ENCODE data around the gene MAP2K2. TPM values are rescaled to one million over a fixed set of nuclear protein-coding genes. Genes with fewer than 3 reads are reported as not detected.
"Not testable (repeated sequence)": the region's sequence is repeated elsewhere in the genome, so short reads cannot be mapped to it uniquely, and the experiment has no call there.

The MAP2K2 gene
- total RNA-seq, 2 experiments from 2014 or later: 128 to 129 TPM

DNA sequence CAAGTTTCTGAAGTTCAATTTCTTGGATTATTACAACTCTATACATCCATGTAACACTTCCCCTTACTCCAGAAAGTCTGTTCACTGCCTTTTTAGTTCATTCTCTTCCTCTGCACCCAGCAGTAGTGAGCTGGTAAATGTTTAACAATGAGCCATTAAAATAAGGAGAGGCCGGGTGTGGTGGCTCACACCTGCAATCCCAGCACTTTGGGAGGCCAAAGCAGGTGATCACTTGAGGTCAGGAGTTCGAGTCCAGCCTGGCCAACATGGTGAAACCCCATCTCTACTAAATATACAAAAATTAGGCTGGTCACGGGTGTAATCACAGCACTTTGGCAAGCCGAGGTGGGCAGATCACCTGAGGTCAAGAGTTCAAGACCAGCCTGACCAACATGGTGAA is 3.4 kb upstream of the MAP2K2 start:
- CTCF ChIA-PET: interaction anchor here (3.8 kb wide), 1 partner anchor 13 kb away, joined by 20 read pairs; no protein-coding TSS in a partner anchor
- H3K9me3 Mint-ChIP-seq, DNase-seq, POLR2A ChIA-PET, H3K27ac Mint-ChIP-seq, H3K4me3 Mint-ChIP-seq, H3K27me3 Mint-ChIP-seq, H3K36me3 Mint-ChIP-seq: not testable (repeated sequence)
- peaks cover 14% of the 10 kb centered on the region for H3K4me1 Mint-ChIP-seq (ENCODE audit: low read depth)
- intact Hi-C loops (cut with micrococcal nuclease): loop anchor here (10.0 kb wide), 1 partner anchor 57 kb away; the partner anchor contains the start of genes ANKRD24 and SIRT6

DNA sequence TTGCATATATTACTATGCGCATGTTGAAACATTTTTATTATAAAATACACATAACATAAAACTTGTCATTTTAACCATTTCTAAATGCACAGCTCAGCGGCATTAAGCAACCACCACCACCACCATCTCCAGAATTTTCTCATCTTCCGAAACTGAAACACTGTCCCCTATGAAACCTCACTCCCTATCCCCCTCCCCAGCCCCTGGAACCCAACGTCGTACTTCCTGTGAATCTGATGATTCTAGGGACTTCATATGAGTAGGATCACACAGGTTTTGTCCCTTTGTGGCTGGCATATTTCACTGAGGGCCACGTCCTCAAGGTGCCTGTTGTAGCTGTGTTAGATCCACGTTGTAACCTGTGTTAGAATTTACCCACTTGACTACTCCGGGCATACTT is 716 bp upstream of the MAP2K2 start:
- CTCF ChIA-PET: interaction anchor here (1.7 kb wide), 1 partner anchor 15 kb away, joined by 8 read pairs; no protein-coding TSS in a partner anchor
- peak overlapping the region; percentile 45 for H3K27ac Mint-ChIP-seq
- no peaks in the 10 kb centered on the region for H3K9me3 Mint-ChIP-seq
- POLR2A ChIA-PET: no interaction called here
- peaks cover 21% of the 10 kb centered on the region for H3K4me1 Mint-ChIP-seq (ENCODE audit: low read depth)
- no peaks in the 10 kb centered on the region for H3K27me3 Mint-ChIP-seq
- H3K4me3 Mint-ChIP-seq: peak overlapping the region; percentile 61
- DNase-seq: peak; percentile 29
- intact Hi-C loops (cut with micrococcal nuclease): loop anchor here (5.0 to 10.0 kb wide), 3 partner anchors 60 to 137 kb away; partner anchors contain the start of genes ANKRD24, EEF2, PIAS4 and SIRT6
- no peaks in the 10 kb centered on the region for H3K36me3 Mint-ChIP-seq

DNA sequence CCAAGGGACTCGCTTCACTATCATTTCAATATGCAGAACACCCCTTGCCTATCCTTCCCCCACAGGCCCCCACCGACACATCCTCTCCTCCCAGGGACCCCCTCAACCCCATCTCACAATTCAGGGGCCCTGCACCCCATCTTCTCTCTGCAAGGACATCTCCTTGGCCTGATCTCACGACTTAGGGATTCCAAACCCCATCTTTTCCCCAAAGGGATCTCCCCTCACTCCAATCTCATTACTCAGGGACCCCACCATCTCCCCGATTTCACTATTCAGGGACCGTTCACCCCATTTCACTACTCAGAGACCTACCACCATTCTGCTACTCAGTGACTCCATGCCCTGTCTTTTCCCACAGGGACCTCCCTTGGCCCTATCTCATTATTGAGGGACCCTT is 1.4 kb downstream of the MAP2K2 start:
- Mint-ChIP-seq H3K4me3 (peak overlapping the region; percentile 86), H3K27me3 (no peaks in the 10 kb centered on the region), H3K4me1 (ENCODE audit: low read depth) (peaks cover 23% of the 10 kb centered on the region), H3K27ac (peak overlapping the region; percentile 82), H3K9me3 (no peaks in the 10 kb centered on the region), H3K36me3 (peaks cover 3% of the 10 kb centered on the region)
- no peak for DNase-seq
- CTCF ChIA-PET: no interaction called here
- POLR2A ChIA-PET: interaction anchor here (0.6 kb wide), 1 partner anchor 339 kb away, joined by 3 read pairs; no protein-coding TSS in a partner anchor
- intact Hi-C loops (cut with micrococcal nuclease): loop anchor here (5.0 to 10.0 kb wide), 3 partner anchors 62 to 135 kb away; partner anchors contain the start of genes ANKRD24, EEF2, PIAS4 and SIRT6

DNA sequence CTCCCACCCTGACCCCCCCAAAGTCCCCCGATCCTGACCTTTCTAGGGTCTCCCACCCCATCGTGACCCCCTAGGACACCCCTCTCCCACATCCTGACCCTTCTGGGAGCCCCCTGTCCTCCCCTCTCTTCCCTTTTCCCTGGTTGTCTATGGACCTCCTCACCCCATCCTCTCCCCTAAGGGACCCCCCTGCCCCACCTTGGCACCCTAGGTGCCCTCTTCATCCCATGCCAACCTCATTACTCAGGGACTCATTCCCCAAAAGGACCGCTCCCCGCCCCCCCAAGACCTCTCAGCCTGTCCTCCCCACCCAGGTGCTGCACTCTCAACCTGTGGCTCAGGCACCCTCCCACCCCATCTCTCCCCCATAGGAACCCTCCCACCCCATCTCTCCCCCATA is 2.1 kb downstream of the MAP2K2 start:
- no peak overlapping the region for H3K4me3 Mint-ChIP-seq
- H3K4me1 Mint-ChIP-seq (ENCODE audit: low read depth): peaks cover 23% of the 10 kb centered on the region
- no peak for DNase-seq
- no peaks in the 10 kb centered on the region for H3K9me3 Mint-ChIP-seq
- H3K36me3 Mint-ChIP-seq: peaks cover 5% of the 10 kb centered on the region
- intact Hi-C loops (cut with micrococcal nuclease): loop anchor here (5.0 to 10.0 kb wide), 3 partner anchors 63 to 135 kb away; partner anchors contain the start of genes ANKRD24, EEF2, PIAS4 and SIRT6
- POLR2A ChIA-PET: no interaction called here
- H3K27me3 Mint-ChIP-seq: no peaks in the 10 kb centered on the region
- no peak overlapping the region for H3K27ac Mint-ChIP-seq
- CTCF ChIA-PET: no interaction called here

DNA sequence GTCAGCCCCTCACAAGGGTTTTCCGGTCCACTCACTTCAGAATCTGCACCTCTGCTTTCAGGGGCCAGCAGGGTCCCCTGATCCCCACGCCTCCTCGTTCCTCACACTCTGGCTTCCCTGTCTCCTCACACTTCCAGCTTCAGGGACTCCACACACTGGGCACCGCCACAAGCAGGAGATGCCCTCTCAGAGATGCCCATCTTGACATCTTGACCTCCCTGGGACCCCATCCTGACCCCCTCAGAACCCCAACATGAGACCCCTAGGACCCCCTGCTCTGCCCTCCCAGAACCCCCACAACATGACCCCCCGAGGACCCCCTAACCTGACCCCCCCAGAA is 2.7 kb downstream of the MAP2K2 start:
- peaks cover 5% of the 10 kb centered on the region for H3K36me3 Mint-ChIP-seq
- ChIA-PET POLR2A (no interaction called here), CTCF (no interaction called here)
- intact Hi-C loops (cut with micrococcal nuclease): loop anchor here (5.0 to 10.0 kb wide), 3 partner anchors 64 to 134 kb away; partner anchors contain the start of genes ANKRD24, EEF2, PIAS4 and SIRT6
- no peak overlapping the region for H3K4me3 Mint-ChIP-seq
- H3K27ac Mint-ChIP-seq: no peak overlapping the region
- H3K4me1 Mint-ChIP-seq (ENCODE audit: low read depth): peaks cover 25% of the 10 kb centered on the region
- no peaks in the 10 kb centered on the region for H3K27me3 Mint-ChIP-seq
- no peak for DNase-seq
- no peaks in the 10 kb centered on the region for H3K9me3 Mint-ChIP-seq

DNA sequence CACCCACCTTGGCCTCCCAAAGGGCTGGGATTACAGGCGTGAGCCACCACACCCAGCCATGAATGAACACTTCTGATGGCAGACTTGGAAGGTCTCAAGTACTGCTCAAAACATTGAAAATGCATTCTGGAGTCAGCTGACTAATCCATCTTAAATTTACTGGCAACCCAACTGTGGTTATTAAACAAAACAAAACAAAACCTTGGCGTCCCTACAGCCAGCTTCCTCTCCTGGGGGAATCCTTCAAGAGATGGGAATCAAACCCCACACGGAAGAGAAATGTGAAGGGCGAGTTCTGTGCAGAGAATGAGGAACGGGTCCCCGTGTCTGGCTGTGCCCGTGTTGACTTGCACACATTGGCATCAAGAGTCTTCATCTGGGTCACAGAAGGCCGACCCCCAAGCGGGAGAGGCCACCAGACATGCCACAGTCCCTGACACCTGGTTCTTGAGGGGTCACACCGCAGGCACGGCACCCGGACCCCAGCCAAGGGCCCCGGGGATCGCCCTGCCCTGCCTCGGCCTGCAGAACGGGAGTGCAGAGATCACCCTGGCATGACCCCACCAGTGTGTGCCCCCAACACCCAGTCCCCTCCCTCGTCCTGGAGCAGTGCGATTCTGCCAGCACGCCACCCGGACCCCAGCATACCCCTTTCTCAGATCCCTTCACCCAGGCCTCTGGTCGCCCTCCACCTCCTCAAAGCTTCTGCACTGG is 3.2 kb downstream of the MAP2K2 start:
- POLR2A ChIA-PET: no interaction called here
- H3K27ac Mint-ChIP-seq: no peak overlapping the region
- peaks cover 5% of the 10 kb centered on the region for H3K36me3 Mint-ChIP-seq
- H3K27me3 Mint-ChIP-seq: no peaks in the 10 kb centered on the region
- H3K4me3 Mint-ChIP-seq: no peak overlapping the region
- H3K4me1 Mint-ChIP-seq (ENCODE audit: low read depth): peaks cover 27% of the 10 kb centered on the region
- H3K9me3 Mint-ChIP-seq: no peaks in the 10 kb centered on the region
- no peak for DNase-seq
- intact Hi-C loops (cut with micrococcal nuclease): loop anchor here (5.0 to 10.0 kb wide), 3 partner anchors 64 to 133 kb away; partner anchors contain the start of genes ANKRD24, EEF2, PIAS4 and SIRT6
- CTCF ChIA-PET: interaction anchor here (0.5 to 0.8 kb wide), 3 partner anchors 66 to 231 kb away, joined by 3 to 4 read pairs (median 3); no protein-coding TSS in a partner anchor

DNA sequence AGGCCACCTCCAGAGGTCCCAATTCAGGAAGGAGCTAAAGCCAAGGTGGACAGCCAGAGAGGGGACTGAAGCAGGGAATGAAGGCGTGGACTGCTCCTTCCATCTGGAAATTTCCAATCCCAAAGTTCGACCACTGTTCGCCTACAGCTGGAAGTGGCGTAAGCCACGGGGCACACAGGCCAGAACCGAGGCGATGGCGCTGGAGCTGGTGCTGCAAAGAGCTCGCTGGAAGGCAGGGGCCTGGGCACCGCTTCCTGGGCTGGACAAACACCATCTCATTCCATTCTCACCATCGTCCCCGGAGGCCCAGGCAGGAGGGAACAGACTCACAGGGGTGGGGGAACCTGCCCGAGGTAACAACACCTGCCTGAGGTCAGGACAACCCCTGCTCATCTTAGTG is 4.2 kb downstream of the MAP2K2 start:
- no peak overlapping the region for H3K27ac Mint-ChIP-seq
- no peak for DNase-seq
- CTCF ChIA-PET: interaction anchor here (0.8 to 2.3 kb wide), 2 partner anchors 20 to 67 kb away, joined by 3 to 7 read pairs; no protein-coding TSS in a partner anchor
- H3K36me3 Mint-ChIP-seq: peaks cover 5% of the 10 kb centered on the region
- intact Hi-C loops (cut with micrococcal nuclease): loop anchor here (5.0 to 10.0 kb wide), 3 partner anchors 65 to 132 kb away; partner anchors contain the start of genes ANKRD24, EEF2, PIAS4 and SIRT6
- peaks cover 34% of the 10 kb centered on the region for H3K4me1 Mint-ChIP-seq (ENCODE audit: low read depth)
- POLR2A ChIA-PET: interaction anchor here (0.6 kb wide), 1 partner anchor 232 kb away, joined by 4 read pairs; no protein-coding TSS in a partner anchor
- H3K4me3 Mint-ChIP-seq: no peak overlapping the region
- H3K27me3 Mint-ChIP-seq: no peaks in the 10 kb centered on the region
- no peaks in the 10 kb centered on the region for H3K9me3 Mint-ChIP-seq

DNA sequence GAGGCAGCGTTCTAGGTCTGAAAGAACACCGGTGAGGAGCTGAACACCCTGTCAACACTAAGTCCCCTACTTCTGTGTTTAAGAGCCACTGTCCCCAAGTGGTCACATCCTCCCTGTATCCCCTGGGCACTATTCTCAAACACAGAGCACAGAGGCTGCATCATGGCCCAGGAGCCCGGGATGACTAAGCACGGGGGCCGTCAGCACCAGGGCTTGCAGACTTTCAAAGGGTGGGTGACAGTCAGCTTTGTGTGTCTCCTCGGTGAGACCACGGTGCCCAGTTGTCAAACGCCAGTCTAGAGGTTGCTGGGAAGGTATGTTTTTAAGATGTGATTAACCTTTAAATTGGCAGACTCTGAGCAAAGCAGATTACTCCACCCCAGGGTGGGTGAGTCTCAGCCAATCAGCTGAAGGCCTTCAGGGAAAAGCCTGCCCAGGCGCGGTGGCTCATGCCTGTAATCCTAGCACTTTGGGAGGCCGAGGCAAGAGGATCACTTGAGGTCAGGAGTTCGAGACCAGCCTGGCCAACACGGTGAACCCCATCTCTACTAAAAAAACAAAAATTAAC is 8.0 kb downstream of the MAP2K2 start:
- no peaks in the 10 kb centered on the region for H3K9me3 Mint-ChIP-seq
- ChIA-PET CTCF (interaction anchor here (3.9 kb wide), 1 partner anchor 25 kb away, joined by 16 read pairs; no protein-coding TSS in a partner anchor), POLR2A (interaction anchor here (1.0 kb wide), 1 partner anchor 11 kb away, joined by 4 read pairs; no protein-coding TSS in a partner anchor)
- DNase-seq: no peak
- intact Hi-C loops (cut with micrococcal nuclease): no loop called here
- peaks cover 15% of the 10 kb centered on the region for H3K36me3 Mint-ChIP-seq
- H3K27me3 Mint-ChIP-seq: no peaks in the 10 kb centered on the region
- H3K4me3 Mint-ChIP-seq: no peak overlapping the region
- H3K4me1 Mint-ChIP-seq (ENCODE audit: low read depth): peaks cover 18% of the 10 kb centered on the region
- no peak overlapping the region for H3K27ac Mint-ChIP-seq

DNA sequence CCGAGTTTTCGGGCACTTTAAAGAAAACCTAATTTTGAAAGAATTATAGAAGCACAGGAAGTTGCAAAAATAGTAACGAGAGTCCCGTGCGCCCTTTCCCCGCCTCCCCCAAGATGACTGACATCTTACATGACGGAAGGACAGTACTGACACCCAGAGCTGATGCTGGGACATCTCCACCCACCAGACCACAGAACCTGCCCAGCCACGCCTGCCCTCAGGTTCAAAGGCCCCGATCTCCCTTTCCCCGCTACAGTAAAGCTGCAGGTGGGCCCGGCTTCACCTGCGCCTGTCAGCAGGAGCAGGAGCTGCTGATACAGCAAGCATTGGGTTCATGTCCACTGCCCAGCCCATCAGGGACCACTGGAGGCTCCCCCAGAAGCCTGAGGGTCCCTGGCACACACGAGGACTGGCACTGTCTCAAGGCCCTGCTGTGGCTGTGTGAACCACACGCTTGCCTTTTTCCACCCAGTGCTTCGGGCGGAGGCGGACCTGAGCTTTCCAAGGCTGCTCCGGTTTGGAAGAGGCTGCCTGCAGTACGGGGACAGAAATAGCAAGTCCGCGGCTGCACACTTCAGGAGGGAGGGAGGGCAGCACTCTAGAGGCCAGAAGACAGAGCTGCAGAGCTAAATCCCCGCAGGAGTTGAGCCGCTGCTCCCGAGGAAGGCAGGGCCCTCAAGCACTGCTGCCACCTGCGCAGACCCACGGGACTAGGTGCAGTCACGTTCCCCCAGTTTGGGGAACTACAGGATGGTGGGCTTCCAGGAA is 8.7 kb downstream of the MAP2K2 start:
- Mint-ChIP-seq H3K4me1 (ENCODE audit: low read depth) (peaks cover 20% of the 10 kb centered on the region), H3K9me3 (no peaks in the 10 kb centered on the region), H3K27me3 (no peaks in the 10 kb centered on the region), H3K36me3 (peaks cover 17% of the 10 kb centered on the region), H3K4me3 (no peak overlapping the region), H3K27ac (peak overlapping the region; percentile 65)
- POLR2A ChIA-PET: interaction anchor here (1.0 kb wide), 1 partner anchor 11 kb away, joined by 4 read pairs; no protein-coding TSS in a partner anchor
- peak; percentile 79 for DNase-seq
- CTCF ChIA-PET: interaction anchor here (3.9 kb wide), 1 partner anchor 25 kb away, joined by 16 read pairs; no protein-coding TSS in a partner anchor
- intact Hi-C loops (cut with micrococcal nuclease): no loop called here

DNA sequence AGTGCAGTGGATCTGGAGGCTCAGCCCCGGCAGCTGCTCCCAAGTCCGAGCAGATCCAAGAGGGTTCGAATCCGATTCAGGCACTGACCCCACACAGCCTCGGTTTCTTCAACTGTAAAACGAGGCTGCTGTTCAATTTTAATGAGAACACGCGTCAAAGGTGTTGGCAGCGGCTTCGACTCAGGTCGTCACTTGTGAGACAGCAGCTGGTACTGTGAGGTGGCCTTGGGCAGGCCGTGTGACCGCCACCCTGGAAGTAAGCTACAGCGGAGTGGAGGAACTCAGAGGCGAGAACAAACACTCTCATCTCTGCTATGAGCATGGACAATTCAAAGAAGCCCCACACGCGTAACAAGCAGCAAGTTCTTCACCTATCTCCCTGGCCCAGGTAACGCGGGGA is 9.7 kb downstream of the MAP2K2 start:
- Mint-ChIP-seq H3K9me3 (no peaks in the 10 kb centered on the region), H3K27ac (no peak overlapping the region), H3K4me3 (no peak overlapping the region), H3K4me1 (ENCODE audit: low read depth) (peaks cover 30% of the 10 kb centered on the region), H3K36me3 (peaks cover 21% of the 10 kb centered on the region), H3K27me3 (no peaks in the 10 kb centered on the region)
- ChIA-PET POLR2A (interaction anchor here (1.7 kb wide), 1 partner anchor 36 kb away, joined by 3 read pairs; no protein-coding TSS in a partner anchor), CTCF (interaction anchor here (1.1 to 3.9 kb wide), 2 partner anchors 26 to 121 kb away, joined by 3 to 16 read pairs; no protein-coding TSS in a partner anchor)
- intact Hi-C loops (cut with micrococcal nuclease): no loop called here
- DNase-seq: no peak

DNA sequence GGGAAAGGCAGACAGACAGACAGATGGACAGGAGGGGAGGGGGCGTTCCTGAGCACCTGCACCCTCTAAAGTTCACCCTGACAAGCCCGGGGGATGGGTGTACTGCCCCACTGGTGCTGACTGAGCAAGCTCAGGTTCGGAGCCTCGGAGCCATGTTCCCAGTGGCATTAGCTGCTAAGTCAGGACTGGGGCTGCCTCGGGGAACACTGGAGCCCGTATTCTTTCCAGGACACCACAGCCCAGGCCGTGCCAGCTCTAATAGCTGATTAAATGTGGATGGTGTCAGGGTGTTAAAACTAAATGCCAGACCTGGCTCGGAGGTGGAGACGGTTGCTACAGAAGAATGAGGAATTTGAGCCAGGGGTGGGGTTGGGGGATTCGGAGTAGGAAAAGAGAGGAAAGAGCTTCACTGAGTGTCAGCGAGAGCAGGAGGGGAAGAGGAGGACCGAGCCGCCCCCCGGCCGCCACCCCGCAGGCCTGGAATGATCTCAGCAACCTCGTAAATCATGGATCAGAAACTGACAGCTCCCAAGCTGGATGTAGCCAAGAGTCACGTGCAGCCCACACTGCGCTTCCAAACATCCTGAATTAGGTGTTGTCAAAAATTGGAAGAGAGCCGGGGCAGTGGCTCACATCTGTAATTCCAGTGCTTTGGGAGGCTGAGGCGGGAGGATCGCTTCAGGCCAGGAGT is 10.4 kb downstream of the MAP2K2 start:
- H3K27ac Mint-ChIP-seq: no peak overlapping the region
- H3K4me3 Mint-ChIP-seq: no peak overlapping the region
- POLR2A ChIA-PET: interaction anchor here (1.7 kb wide), 1 partner anchor 36 kb away, joined by 3 read pairs; no protein-coding TSS in a partner anchor
- H3K4me1 Mint-ChIP-seq (ENCODE audit: low read depth): peaks cover 36% of the 10 kb centered on the region
- CTCF ChIA-PET: interaction anchor here (1.1 to 3.9 kb wide), 2 partner anchors 27 to 121 kb away, joined by 3 to 16 read pairs; no protein-coding TSS in a partner anchor
- H3K36me3 Mint-ChIP-seq: peaks cover 24% of the 10 kb centered on the region
- no peaks in the 10 kb centered on the region for H3K9me3 Mint-ChIP-seq
- intact Hi-C loops (cut with micrococcal nuclease): no loop called here
- no peaks in the 10 kb centered on the region for H3K27me3 Mint-ChIP-seq
- no peak for DNase-seq

All from activated CD4-positive, alpha-beta memory T cell treated with anti-CD3 and anti-CD28 coated beads for 36 hours (primary cell).